Activated B cell treated with CpG ODN at 0.5 μM for 24 hours (primary cell): Measurements from ENCODE around the gene AMHR2. TPM values are rescaled to one million over a fixed set of nuclear protein-coding genes. Genes with fewer than 3 reads are reported as not detected.

Experiments
- ATAC-seq: fragments of 200-7000 bp; cut with Tn5 transposase; one replicate; pipeline ENCODE4 v1.10.0; 2021; ENCODE audit warnings: low read depth, mild to moderate bottlenecking, moderate library complexity
- CTCF ChIA-PET: fragments of 350-600 bp; sonication (Branson Sonifier 250); formaldehyde crosslinking; loops from one replicate; lab custom pipeline; 2021; ENCODE audit warnings: antibody characterized with exemption; lab: Charles Lee
- POLR2A ChIA-PET: fragments of 350-600 bp; sonication (Branson Sonifier 250); formaldehyde crosslinking; loops from one replicate; lab custom pipeline; 2021; ENCODE audit warnings: antibody characterized with exemption; lab: Charles Lee
- DNase-seq: peaks from one replicate; pipeline ENCODE4 v3.0.0; 2022
- H3K27ac Mint-ChIP-seq: one replicate; pipeline ENCODE4 v1.8.0; 2020; ENCODE audit warnings: mixed read lengths
- H3K27me3 Mint-ChIP-seq: one replicate; pipeline ENCODE4 v1.8.0; 2021; ENCODE audit warnings: mixed read lengths
- H3K36me3 Mint-ChIP-seq: one replicate; pipeline ENCODE4 v1.8.0; 2021; ENCODE audit warnings: low read depth, mixed read lengths
- H3K4me1 Mint-ChIP-seq: one replicate; pipeline ENCODE4 v1.8.0; 2021; ENCODE audit warnings: mixed read lengths
- H3K4me3 Mint-ChIP-seq: one replicate; pipeline ENCODE4 v1.8.0; 2020; ENCODE audit warnings: mild to moderate bottlenecking, mixed read lengths
- H3K9me3 Mint-ChIP-seq: one replicate; pipeline ENCODE4 v1.8.0; 2020; ENCODE audit warnings: mixed read lengths
- intact Hi-C: fragments of 100-400 bp; cut with micrococcal nuclease; formaldehyde crosslinking; loops from one replicate; pipeline ENCODE4 v1.15.1; 2024
- total RNA-seq: library from RNA; stranded (reverse); gene quantifications from 2 replicates; pipeline ENCODE4 v1.2.3, GENCODE V29; 2022
- TF ChIP-seq, protein P1 (sequence below): fragments of 200-600 bp; IDR thresholded peaks from one replicate; pipeline ENCODE4 v1.8.0; 2022; ENCODE audit warnings: antibody characterized with exemption, mild to moderate bottlenecking

The AMHR2 gene
- total RNA-seq, 1 donor from 2014 or later, result not detected

DNA sequence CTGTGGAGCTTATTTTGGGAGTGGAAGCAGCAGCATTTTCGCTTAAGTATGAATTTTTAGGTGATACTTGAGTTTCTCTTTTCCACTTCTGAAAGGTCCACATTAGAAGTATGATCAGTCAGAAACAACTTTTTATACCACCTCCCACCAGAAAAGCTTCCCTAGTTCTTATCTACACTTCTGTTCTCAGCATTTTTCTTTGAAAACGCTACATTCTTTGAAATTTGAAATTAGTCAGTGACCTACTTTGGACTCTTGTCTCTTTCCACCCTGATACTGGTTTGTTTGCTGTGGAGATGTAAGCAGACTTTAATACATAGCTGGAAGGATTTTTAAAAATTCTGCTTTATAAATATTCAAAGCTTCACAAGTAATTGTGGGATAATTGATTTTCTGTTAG lies 50.4 kb downstream of the AMHR2 start:
- no peak overlapping the region for H3K4me3 Mint-ChIP-seq
- ATAC-seq, result no peak
- H3K27me3 Mint-ChIP-seq, result no peaks in the 10 kb centered on the region
- H3K9me3 Mint-ChIP-seq, result no peaks in the 10 kb centered on the region
- intact Hi-C loops, result no loop called here
- DNase-seq, result no peak
- H3K27ac Mint-ChIP-seq, result no peak overlapping the region
- H3K36me3 Mint-ChIP-seq, result peaks cover 86% of the 10 kb centered on the region
- TF ChIP-seq, protein P1, sequence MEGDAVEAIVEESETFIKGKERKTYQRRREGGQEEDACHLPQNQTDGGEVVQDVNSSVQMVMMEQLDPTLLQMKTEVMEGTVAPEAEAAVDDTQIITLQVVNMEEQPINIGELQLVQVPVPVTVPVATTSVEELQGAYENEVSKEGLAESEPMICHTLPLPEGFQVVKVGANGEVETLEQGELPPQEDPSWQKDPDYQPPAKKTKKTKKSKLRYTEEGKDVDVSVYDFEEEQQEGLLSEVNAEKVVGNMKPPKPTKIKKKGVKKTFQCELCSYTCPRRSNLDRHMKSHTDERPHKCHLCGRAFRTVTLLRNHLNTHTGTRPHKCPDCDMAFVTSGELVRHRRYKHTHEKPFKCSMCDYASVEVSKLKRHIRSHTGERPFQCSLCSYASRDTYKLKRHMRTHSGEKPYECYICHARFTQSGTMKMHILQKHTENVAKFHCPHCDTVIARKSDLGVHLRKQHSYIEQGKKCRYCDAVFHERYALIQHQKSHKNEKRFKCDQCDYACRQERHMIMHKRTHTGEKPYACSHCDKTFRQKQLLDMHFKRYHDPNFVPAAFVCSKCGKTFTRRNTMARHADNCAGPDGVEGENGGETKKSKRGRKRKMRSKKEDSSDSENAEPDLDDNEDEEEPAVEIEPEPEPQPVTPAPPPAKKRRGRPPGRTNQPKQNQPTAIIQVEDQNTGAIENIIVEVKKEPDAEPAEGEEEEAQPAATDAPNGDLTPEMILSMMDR, result no peak
- ChIA-PET POLR2A (interaction anchor here (1.1 to 1.4 kb wide), 3 partner anchors 10 to 18 kb away, joined by 4 to 6 read pairs (median 4); no protein-coding TSS in a partner anchor), CTCF (interaction anchor here (0.5 kb wide), 1 partner anchor 16 kb away, joined by 5 read pairs; no protein-coding TSS in a partner anchor)
- H3K4me1 Mint-ChIP-seq, result peaks cover 4% of the 10 kb centered on the region

DNA sequence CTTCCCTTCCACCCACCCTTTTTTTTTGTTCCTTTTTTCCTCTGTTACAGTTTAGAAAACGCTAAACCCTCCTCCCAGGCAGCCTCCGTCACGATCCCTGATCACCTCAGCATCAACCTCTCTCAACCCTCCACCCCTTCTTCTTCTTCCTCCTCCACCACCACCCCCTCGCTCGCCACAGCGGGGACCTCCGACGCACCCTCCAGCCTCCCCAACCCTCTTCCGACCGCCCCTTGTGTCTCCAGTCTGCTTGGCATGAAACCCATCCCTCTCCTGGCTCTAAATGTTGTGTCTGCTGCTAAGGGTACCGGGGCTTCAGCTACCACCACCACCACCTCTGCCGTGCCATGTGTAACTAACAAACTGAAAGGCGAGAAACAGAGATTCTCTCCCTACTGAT lies 51.2 kb downstream of the AMHR2 start:
- DNase-seq (no peak), ATAC-seq (no peak)
- Mint-ChIP-seq H3K36me3 (peaks cover 88% of the 10 kb centered on the region), H3K27ac (no peak overlapping the region), H3K9me3 (no peaks in the 10 kb centered on the region), H3K4me1 (peaks cover 4% of the 10 kb centered on the region), H3K4me3 (no peak overlapping the region), H3K27me3 (no peaks in the 10 kb centered on the region)
- TF ChIP-seq, protein P1, result no peak
- ChIA-PET CTCF (interaction anchor here (0.5 to 2.4 kb wide), 3 partner anchors 17 to 33 kb away, joined by 3 to 15 read pairs (median 5); partner anchors contain the start of gene NPFF), POLR2A (interaction anchor here (0.6 to 1.9 kb wide), 7 partner anchors 10 to 28 kb away, joined by 3 to 9 read pairs (median 4); partner anchors contain the start of gene TARBP2)
- intact Hi-C loops, result no loop called here

DNA sequence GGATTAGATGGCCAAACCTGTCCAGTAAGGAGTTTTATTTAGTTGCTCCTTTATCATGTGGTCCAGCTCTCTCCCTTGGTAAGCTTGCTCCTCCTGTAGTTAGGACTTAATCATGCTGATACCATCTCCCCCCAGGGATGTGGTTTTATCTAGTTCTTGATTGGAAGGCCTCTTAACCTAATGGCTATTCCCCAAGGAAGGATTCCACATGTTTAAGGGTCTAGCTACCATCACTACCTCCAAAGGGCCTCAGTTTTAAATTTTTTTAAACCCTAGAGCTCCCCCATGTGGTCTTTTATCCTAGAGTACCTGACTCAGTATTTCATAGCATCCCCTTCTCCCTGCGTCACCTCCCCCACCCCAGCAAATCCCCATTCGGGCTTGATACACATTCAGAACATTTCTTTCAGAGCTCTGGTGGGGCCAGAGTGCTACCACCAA lies 53.1 kb downstream of the AMHR2 start:
- Mint-ChIP-seq H3K9me3 (no peaks in the 10 kb centered on the region), H3K27ac (no peak overlapping the region), H3K36me3 (peaks cover 89% of the 10 kb centered on the region), H3K27me3 (no peaks in the 10 kb centered on the region), H3K4me1 (peaks cover 2% of the 10 kb centered on the region), H3K4me3 (no peak overlapping the region)
- intact Hi-C loops, result loop anchor here (2.0 kb wide), 1 partner anchor 32 kb away; no protein-coding TSS in a partner anchor
- ATAC-seq (peak; percentile 34), DNase-seq (no peak)
- POLR2A ChIA-PET, result interaction anchor here (1.2 to 1.9 kb wide), 2 partner anchors 15 to 24 kb away, joined by 7 to 8 read pairs; partner anchors contain the start of gene TARBP2
- CTCF ChIA-PET, result interaction anchor here (0.6 to 2.4 kb wide), 6 partner anchors 19 to 159 kb away, joined by 3 to 15 read pairs (median 3); partner anchors contain the start of genes AMHR2 and NPFF
- TF ChIP-seq, protein P1, result no peak

DNA sequence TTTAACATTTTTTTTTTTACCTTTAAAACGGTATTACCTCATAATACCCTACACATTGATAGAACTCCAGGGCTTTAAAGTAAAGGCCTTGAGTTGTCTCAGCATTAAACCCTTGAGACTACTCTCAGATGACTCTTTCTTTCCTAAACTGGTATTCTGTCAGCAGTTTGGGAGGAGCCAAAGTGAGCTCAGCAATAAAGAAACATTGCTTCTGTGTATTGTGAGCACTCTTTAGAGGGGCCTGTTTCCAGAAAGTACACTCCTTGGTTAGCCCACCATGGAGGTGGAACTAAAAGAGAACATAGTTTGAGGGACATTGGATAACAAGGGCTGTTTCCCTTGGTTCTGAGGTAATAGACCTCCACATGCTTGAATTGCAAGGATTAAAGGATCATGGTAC lies 55.2 kb downstream of the AMHR2 start:
- ATAC-seq (no peak), DNase-seq (no peak)
- peaks cover 3% of the 10 kb centered on the region for H3K4me1 Mint-ChIP-seq
- H3K9me3 Mint-ChIP-seq, result no peaks in the 10 kb centered on the region
- H3K27ac Mint-ChIP-seq, result no peak overlapping the region
- H3K36me3 Mint-ChIP-seq, result peaks cover 86% of the 10 kb centered on the region
- intact Hi-C loops, result no loop called here
- no peaks in the 10 kb centered on the region for H3K27me3 Mint-ChIP-seq
- POLR2A ChIA-PET, result interaction anchor here (0.6 to 1.8 kb wide), 6 partner anchors 10 to 62 kb away, joined by 3 to 8 read pairs (median 4); partner anchors contain the start of gene TARBP2
- H3K4me3 Mint-ChIP-seq, result no peak overlapping the region
- TF ChIP-seq, protein P1, result no peak
- CTCF ChIA-PET, result no interaction called here

DNA sequence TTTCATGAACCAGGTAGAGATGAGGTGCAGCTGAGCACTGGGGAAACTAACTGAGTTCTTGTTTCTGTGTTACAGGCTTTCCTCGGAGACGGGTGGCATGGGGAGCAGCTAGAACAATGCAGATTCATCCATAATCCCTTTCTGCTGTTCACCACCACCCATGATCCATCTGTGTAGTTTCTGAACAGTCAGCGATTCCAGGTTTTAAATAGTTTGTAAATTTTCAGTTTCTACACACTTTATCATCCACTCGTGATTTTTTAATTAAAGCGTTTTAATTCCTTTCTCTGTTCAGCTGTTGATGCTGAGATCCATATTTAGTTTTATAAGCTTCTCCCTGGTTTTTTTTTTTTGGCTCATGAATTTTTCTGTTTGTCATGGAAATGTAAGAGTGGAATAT lies 55.7 kb downstream of the AMHR2 start:
- ATAC-seq (no peak), DNase-seq (no peak)
- H3K27me3 Mint-ChIP-seq, result no peaks in the 10 kb centered on the region
- POLR2A ChIA-PET, result interaction anchor here (0.6 to 1.8 kb wide), 5 partner anchors 10 to 62 kb away, joined by 3 to 8 read pairs (median 4); partner anchors contain the start of gene TARBP2
- no peak overlapping the region for H3K4me3 Mint-ChIP-seq
- TF ChIP-seq, protein P1, result no peak
- peaks cover 3% of the 10 kb centered on the region for H3K4me1 Mint-ChIP-seq
- H3K27ac Mint-ChIP-seq, result no peak overlapping the region
- peaks cover 84% of the 10 kb centered on the region for H3K36me3 Mint-ChIP-seq
- H3K9me3 Mint-ChIP-seq, result no peaks in the 10 kb centered on the region
- CTCF ChIA-PET, result no interaction called here
- intact Hi-C loops, result no loop called here
